Naive B cell (primary cell): ENCODE data around the gene CYS1. TPM values are rescaled to one million over a fixed set of nuclear protein-coding genes. Genes with fewer than 3 reads are reported as not detected.
A peak's percentile ranks its signal among the peaks of the same experiment; 100 is the strongest.

Experiments used
- ATAC-seq, 2 donors: fragments of 150-1000 bp; cut with Tn5 transposase; 2 replicates each; pipeline ENCODE4 v1.10.0; 2021; ENCODE audit warnings: low read depth in 2 of 2, mild to moderate bottlenecking in 2 of 2, moderate library complexity in 2 of 2
- DNase-seq: peaks from one replicate; pipeline ENCODE4 v3.0.0; 2022
- H3K27ac Mint-ChIP-seq, 6 donors: one replicate each; pipeline ENCODE4 v1.8.0; 2020 to 2022; ENCODE audit warnings: mild to moderate bottlenecking in 6 of 6, mixed read lengths in 6 of 6, moderate library complexity in 5 of 6, inconsistent platforms in 2 of 6
- H3K27me3 Mint-ChIP-seq, 3 donors: one replicate each; pipeline ENCODE4 v1.8.0; 2021 to 2022; ENCODE audit warnings: mixed read lengths in 3 of 3, mild to moderate bottlenecking in 1 of 3
- H3K36me3 Mint-ChIP-seq, 2 donors: one replicate each; pipeline ENCODE4 v1.8.0; 2020 to 2022; ENCODE audit warnings: mixed read lengths in 2 of 2, inconsistent platforms in 1 of 2, mild to moderate bottlenecking in 1 of 2
- H3K4me1 Mint-ChIP-seq, 3 donors: one replicate each; pipeline ENCODE4 v1.8.0; 2020 to 2022; ENCODE audit warnings: mixed read lengths in 3 of 3, inconsistent platforms in 1 of 3, mild to moderate bottlenecking in 1 of 3, moderate library complexity in 1 of 3
- H3K4me3 Mint-ChIP-seq, 8 donors: one replicate each; pipeline ENCODE4 v1.8.0; 2020 to 2022; ENCODE audit warnings: mild to moderate bottlenecking in 8 of 8, mixed read lengths in 8 of 8, moderate library complexity in 8 of 8, inconsistent platforms in 2 of 8
- H3K9me3 Mint-ChIP-seq, 7 donors: one replicate each; pipeline ENCODE4 v1.8.0; 2020 to 2022; ENCODE audit warnings: mixed read lengths in 7 of 7, mild to moderate bottlenecking in 5 of 7, inconsistent platforms in 2 of 7, moderate library complexity in 1 of 7
- polyA plus RNA-seq, 6 donors: library from polyadenylated mRNA; unstranded; fragments of 300-500 nt; fragmentation: Illumina TruSeq; gene quantifications; one replicate each; pipeline ENCODE4 v1.2.3, GENCODE V29; 2021; ENCODE audit warnings: low read depth in 6 of 6

CYS1 gene
- polyA plus RNA-seq, 6 donors from 2014 or later, result not detected

DNA sequence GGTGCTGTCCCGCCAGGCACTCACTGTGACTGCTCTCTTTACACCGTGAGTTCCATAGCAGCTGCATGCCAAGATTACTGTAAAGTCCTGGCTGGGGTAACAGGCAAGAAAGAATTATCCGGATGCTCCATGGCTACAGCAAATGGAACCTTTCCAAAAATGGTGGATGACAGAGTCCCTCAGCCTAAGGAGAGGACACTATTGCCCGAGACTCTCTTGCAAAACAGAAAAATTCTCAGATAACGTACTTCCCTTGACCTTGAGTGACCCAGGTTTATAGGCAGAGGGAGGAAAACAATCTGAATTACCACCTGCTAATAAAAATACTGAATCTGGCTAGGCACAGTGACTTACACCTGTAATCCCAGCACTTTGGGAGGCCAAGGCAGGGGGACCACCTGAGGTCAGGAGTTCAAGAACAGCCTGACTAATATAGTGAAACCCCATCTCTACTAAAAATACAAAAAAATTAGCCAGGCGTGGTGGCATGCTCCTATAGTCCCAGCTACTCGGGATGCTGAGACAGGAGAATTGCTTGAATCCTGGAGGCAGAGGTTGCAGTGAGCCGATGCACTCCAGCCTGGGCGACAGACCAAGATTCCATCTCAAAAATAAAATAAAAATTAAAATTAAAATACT is 4.5 kb downstream of the CYS1 start:
- Mint-ChIP-seq H3K36me3 (peaks cover 5 to 8% of the 10 kb centered on the region in 2 donors), H3K4me1 (peaks cover 12 to 19% (median 12%) of the 10 kb centered on the region in 3 donors), H3K9me3 (peaks cover 0 to 1% (median 0%) of the 10 kb centered on the region in 7 donors), H3K27me3 (peaks cover 55 to 82% (median 71%) of the 10 kb centered on the region in 3 donors), H3K27ac (no peak overlapping the region), H3K4me3 (no peak overlapping the region)
- ATAC-seq (no peak), DNase-seq (no peak)

DNA sequence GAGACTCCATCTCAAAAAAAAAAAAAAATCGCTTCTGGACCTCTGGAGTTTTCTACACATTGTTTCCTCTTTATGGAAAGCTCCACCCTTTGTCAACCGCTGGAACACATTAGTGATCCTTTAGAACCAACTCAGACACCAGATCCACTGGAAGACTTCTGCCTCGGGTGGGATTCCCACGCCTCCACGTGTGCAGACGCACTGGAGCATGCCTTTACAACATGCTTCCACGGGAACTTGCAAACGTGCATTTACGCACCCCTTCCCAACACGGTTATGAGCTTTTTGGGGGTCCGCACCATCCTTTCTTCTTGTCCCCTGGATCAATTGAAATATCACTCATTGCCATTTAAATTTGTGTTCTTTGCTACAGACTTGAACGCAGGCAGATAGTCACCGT is 5.1 kb downstream of the CYS1 start:
- H3K27ac Mint-ChIP-seq, result no peak overlapping the region
- no peak overlapping the region for H3K4me3 Mint-ChIP-seq
- H3K9me3 Mint-ChIP-seq, result peaks cover 0 to 1% (median 0%) of the 10 kb centered on the region in 7 donors
- peaks cover 55 to 82% (median 71%) of the 10 kb centered on the region in 3 donors for H3K27me3 Mint-ChIP-seq
- DNase-seq (no peak), ATAC-seq (no peak)
- peaks cover 5 to 8% of the 10 kb centered on the region in 2 donors for H3K36me3 Mint-ChIP-seq
- peaks cover 12 to 19% (median 12%) of the 10 kb centered on the region in 3 donors for H3K4me1 Mint-ChIP-seq

DNA sequence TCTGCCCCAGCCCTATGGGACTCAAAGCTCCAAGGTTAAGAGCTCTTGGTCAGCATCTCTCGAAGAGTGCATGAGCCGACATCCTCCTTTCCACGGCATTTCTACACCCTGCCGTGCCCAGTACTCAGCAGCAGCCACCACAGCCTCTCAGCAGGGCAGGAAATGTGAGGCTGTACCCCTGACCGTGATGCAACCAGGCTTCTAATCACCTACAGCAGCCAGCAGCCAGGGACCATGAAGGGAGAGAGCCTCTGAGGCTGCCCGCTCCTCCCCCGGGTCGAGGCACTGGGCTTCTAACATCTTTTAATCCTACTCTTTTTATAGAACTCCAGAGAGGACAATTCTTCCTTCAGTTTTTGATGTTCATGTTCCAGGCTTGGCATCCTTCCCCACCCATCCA is 6.5 kb downstream of the CYS1 start:
- DNase-seq (no peak), ATAC-seq (no peak)
- H3K36me3 Mint-ChIP-seq, result peaks cover 0 to 8% of the 10 kb centered on the region in 2 donors
- H3K27ac Mint-ChIP-seq, result no peak overlapping the region
- peaks cover 48 to 75% (median 64%) of the 10 kb centered on the region in 3 donors for H3K27me3 Mint-ChIP-seq
- peak overlapping the region in 1 of 8 donors; percentile 64 for H3K4me3 Mint-ChIP-seq
- peaks cover 0 to 1% (median 0%) of the 10 kb centered on the region in 7 donors for H3K9me3 Mint-ChIP-seq
- peaks cover 5 to 12% (median 6%) of the 10 kb centered on the region in 3 donors for H3K4me1 Mint-ChIP-seq

DNA sequence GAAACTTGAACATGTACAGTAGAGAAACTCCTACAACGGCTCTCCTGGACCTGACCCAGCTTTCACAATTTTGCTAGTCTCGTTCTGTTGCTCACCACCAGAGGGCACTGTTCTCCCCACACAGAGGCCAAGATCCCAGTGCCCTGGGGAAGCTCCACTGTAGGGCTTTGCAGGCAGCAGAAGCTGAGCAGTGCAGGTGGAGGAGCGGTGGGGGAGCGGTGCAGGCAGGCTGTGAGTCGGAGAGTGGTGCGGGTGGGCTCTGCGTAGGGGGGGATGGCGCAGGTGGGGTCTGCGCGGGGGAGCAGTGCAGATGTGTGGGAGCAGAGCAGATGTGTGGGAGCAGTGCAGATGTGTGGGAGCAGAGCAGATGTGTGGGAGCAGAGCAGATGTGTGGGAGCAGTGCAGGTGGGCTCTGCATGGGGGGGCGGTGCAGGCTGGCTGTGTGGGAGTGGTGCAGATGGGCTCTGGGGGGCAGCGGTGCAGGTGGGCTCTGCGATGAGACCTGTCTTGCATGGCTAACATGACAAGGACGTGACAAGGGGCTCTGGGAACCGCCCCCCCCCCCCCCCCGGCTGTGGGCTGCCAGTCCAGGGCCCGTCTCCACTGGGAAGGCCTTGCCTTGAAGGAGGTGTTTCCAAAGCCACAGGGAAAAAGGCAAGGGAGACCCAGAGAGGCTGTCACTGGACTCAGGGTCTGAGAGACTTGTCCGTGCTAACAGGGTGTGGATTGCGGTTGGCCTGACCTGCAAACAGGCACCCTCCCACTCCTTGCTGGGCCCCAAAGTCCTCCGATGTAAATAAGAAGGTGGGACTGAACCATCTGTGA is 7.3 kb downstream of the CYS1 start:
- peaks cover 40 to 66% (median 56%) of the 10 kb centered on the region in 3 donors for H3K27me3 Mint-ChIP-seq
- peaks cover 0 to 6% (median 3%) of the 10 kb centered on the region in 7 donors for H3K9me3 Mint-ChIP-seq
- H3K36me3 Mint-ChIP-seq, result peaks cover 0 to 5% of the 10 kb centered on the region in 2 donors
- H3K4me3 Mint-ChIP-seq, result peak overlapping the region in 1 of 8 donors; percentile 31
- DNase-seq (peak; percentile 71), ATAC-seq (peak; percentile 95 to 96)
- peak overlapping the region in 1 of 6 donors; percentile 14 for H3K27ac Mint-ChIP-seq
- peaks cover 4 to 7% (median 5%) of the 10 kb centered on the region in 3 donors for H3K4me1 Mint-ChIP-seq

DNA sequence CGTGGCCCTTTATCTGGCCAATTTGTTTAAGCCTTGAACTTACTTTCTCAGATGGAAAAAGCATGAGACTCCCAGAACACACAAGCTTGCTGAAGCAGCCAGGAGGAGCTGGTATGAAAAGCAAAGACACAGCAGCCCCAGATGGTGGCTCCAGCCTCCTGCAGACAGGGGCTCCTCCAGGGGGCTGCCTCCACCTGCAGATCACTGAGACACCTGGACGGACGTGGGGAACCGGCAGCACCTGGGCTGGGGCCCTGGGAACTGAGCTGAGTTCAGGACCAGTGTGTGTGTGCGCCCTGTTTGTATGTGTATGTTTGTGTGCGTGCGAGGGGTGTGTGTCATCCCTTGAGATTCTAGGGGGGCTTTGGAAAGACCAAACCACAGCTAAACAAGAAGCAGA is 8.6 kb downstream of the CYS1 start:
- Mint-ChIP-seq H3K4me3 (no peak overlapping the region), H3K9me3 (peaks cover 0 to 8% (median 6%) of the 10 kb centered on the region in 7 donors), H3K27me3 (peaks cover 30 to 54% (median 43%) of the 10 kb centered on the region in 3 donors), H3K4me1 (peaks cover 4 to 7% (median 5%) of the 10 kb centered on the region in 3 donors), H3K36me3 (peaks cover 0 to 8% of the 10 kb centered on the region in 2 donors), H3K27ac (no peak overlapping the region)
- no peak for DNase-seq
- no peak for ATAC-seq

DNA sequence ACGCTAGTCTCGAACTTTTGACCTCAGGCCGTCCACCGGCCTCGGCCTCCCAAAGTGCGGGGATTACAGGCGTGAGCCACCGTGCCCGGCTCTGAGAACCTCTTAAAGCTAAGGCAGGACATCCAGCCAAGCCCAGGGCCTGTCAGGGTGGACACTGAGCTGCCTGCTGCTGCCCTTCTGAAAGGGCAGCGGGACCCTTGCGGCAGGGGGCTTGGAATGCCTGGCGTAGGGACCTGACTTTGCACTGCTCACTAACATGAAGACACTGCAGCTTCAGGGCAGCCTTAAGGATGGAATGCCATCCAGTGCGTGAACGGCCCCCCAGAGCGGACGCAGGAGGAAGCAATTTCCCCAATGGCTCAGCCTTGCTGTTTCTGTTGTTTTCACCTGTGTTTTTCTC is 9.0 kb downstream of the CYS1 start:
- Mint-ChIP-seq H3K4me1 (peaks cover 4 to 7% (median 5%) of the 10 kb centered on the region in 3 donors), H3K9me3 (peaks cover 0 to 8% (median 6%) of the 10 kb centered on the region in 7 donors), H3K27ac (no peak overlapping the region), H3K36me3 (peaks cover 0 to 8% of the 10 kb centered on the region in 2 donors), H3K4me3 (no peak overlapping the region), H3K27me3 (peaks cover 29 to 54% (median 39%) of the 10 kb centered on the region in 3 donors)
- no peak for DNase-seq
- no peak for ATAC-seq

DNA sequence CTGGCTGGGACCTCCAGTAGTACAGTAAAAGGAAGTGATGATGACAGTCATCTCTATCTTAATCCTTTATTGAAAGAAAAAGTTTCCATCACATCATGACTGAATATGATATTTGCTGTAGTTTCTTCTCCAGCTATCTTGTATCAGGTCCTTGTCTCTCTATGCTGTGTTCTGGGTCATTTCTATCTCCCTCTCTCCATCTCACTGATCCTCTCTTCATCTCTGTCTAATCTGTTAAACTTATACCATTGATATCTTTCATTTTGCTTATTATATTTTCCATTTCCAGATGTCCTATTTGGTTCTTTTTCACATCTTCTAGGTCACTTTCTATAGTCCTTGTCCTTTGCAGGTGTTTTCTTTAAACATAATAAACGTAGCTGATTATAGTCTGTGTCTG is 12.3 kb downstream of the CYS1 start:
- Mint-ChIP-seq H3K27ac (peak overlapping the region in 1 of 6 donors; percentile 11), H3K4me3 (no peak overlapping the region), H3K27me3 (peaks cover 7 to 37% (median 10%) of the 10 kb centered on the region in 3 donors), H3K9me3 (peaks cover 0 to 8% (median 6%) of the 10 kb centered on the region in 7 donors), H3K4me1 (peaks cover 4 to 14% (median 5%) of the 10 kb centered on the region in 3 donors), H3K36me3 (peaks cover 0 to 8% of the 10 kb centered on the region in 2 donors)
- ATAC-seq (no peak), DNase-seq (no peak)

DNA sequence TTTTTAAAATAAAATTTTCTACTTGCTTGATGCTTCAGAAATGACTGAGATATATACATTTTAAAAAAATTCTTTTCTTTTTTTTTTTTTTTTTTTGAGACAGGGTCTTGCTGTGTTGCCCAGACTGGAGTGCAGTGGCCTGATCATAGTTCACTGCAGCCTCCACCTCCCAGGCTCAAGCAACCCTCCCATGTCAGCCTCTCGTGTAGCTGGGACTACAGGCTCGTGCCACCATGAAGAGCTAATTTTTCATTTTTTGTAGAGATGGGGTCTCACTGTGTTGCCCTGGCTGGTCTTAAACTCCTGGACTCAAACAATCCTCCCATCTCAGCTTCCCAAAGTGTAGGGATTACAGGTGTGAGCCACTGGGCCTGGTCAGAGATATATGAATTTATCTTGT is 12.9 kb downstream of the CYS1 start:
- H3K4me1 Mint-ChIP-seq, result peaks cover 0 to 9% (median under 1%) of the 10 kb centered on the region in 3 donors
- DNase-seq (no peak), ATAC-seq (no peak)
- peaks cover 0 to 8% (median 6%) of the 10 kb centered on the region in 7 donors for H3K9me3 Mint-ChIP-seq
- no peak overlapping the region for H3K4me3 Mint-ChIP-seq
- H3K36me3 Mint-ChIP-seq, result peaks cover 0 to 8% of the 10 kb centered on the region in 2 donors
- H3K27ac Mint-ChIP-seq, result no peak overlapping the region
- peaks cover 2 to 31% (median 6%) of the 10 kb centered on the region in 3 donors for H3K27me3 Mint-ChIP-seq

DNA sequence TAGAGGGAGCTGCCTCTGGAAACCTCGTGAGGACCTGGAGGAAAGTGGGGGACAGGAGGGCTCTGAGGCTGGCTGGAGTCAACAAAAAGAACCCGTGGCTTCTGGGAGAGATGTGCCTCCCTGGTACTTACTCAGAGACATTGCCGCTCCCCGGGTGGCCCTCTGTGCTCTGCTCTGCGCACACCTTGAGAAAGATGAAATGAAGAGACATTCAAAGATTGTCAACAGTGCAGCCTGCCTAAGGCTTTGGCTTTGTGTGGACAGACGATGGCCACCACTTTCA is 14.5 kb downstream of the CYS1 start:
- Mint-ChIP-seq H3K36me3 (peaks cover 0 to 8% of the 10 kb centered on the region in 2 donors), H3K4me1 (peaks cover 0 to 8% (median 0%) of the 10 kb centered on the region in 3 donors), H3K27ac (no peak overlapping the region), H3K9me3 (peaks cover 0 to 8% (median 6%) of the 10 kb centered on the region in 7 donors), H3K4me3 (no peak overlapping the region), H3K27me3 (peaks cover 5 to 23% (median 5%) of the 10 kb centered on the region in 3 donors)
- ATAC-seq (no peak), DNase-seq (no peak)

DNA sequence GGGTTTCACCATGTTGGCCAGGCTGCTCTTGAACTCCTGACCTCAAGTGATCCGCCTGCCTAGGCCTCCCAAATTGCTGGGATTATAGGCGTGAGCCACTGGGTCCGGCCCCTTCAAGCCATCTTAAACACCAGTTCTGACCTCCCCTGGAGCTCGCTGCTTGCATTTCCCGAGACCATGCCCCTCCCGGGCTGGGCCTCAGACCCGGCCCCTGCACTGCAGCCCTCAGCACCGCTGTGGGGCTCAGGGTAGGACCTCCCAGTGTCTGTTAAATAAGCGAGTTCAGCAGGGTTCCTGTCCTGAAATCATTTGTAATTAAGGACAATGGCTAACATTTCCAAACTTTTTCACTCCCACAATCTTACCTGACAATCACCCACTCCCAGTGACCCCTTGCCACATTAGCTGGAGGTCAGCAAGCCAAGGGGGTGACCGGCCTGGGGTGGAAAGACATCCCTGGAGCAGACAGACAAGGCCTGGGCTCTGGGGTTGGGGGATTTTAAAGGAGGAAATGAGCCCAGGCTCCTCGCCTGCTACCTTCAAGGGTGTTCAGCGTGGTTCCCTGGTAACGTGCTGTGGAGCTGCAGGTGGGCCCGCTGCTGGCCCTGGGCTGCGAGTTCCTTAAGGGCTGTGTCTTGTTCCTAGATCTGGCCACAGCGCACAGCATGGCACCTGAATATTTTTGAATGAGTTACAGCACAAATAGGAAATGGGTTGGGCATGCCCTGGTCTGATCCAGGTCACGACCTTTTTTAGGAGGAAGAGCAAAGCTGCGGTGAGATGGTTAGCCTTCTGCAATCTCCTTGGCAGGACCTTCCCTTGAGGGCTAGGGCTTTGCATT is 15.1 kb downstream of the CYS1 start:
- Mint-ChIP-seq H3K36me3 (peaks cover 0 to 8% of the 10 kb centered on the region in 2 donors), H3K4me1 (peaks cover 0 to 8% (median 0%) of the 10 kb centered on the region in 3 donors), H3K27ac (no peak overlapping the region), H3K27me3 (peaks cover 5 to 23% (median 5%) of the 10 kb centered on the region in 3 donors), H3K4me3 (no peak overlapping the region), H3K9me3 (peaks cover 0 to 8% (median 6%) of the 10 kb centered on the region in 7 donors)
- ATAC-seq (no peak), DNase-seq (no peak)

DNA sequence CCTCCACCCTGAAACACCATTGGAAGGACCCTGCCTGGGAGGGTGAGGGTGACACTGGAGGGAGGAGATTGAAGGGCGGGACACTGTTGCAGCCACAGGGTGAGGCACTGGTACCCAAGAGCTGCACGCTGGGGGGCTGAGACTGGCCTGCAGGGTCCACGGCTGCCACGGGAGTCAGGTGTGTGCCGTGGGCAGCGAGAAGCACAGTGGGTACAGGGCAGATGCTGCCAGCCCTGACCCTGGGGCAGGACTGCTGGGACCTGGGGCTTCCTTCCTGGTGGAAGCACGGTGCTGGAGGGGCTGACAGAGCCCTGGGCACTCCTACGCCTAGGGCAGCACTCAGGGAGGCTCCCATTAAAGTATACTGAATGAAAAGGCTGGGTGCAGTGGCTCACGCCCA is 16.6 kb downstream of the CYS1 start:
- Mint-ChIP-seq H3K27me3 (peaks cover 5 to 23% (median 5%) of the 10 kb centered on the region in 3 donors), H3K36me3 (peaks cover 0 to 8% of the 10 kb centered on the region in 2 donors), H3K9me3 (peaks cover 0 to 8% (median 6%) of the 10 kb centered on the region in 7 donors), H3K27ac (no peak overlapping the region), H3K4me1 (peaks cover 0 to 8% (median 0%) of the 10 kb centered on the region in 3 donors), H3K4me3 (no peak overlapping the region)
- no peak for DNase-seq
- no peak for ATAC-seq

DNA sequence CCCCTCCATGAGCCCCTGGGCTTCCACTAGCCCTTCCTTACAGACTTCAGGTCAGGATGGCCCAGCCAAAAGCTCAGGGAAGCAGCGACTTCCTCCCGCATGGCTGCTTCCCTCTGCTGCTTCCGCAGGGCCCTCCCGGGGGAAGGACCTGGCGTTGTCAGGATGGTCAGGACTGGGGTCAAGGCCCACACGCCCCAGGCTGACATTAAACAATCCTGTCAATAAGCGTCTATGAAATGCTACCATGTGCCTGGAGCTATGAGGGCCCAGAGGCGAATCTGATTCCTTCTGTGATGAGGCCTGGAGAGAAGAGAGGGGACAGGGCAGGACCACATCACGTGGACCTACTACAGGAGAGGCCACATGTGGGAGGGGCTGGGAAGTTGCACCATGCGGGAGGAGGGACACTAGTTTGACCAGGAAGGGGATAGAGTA is 17.3 kb downstream of the CYS1 start:
- H3K4me3 Mint-ChIP-seq, result peak overlapping the region in 1 of 8 donors; percentile 3

More for the DNA sequence above, 17.3 kb downstream of the CYS1 start:
- Mint-ChIP-seq H3K27me3 (peaks cover 5 to 23% (median 5%) of the 10 kb centered on the region in 3 donors), H3K4me1 (peaks cover 0 to 8% (median 0%) of the 10 kb centered on the region in 3 donors), H3K27ac (no peak overlapping the region), H3K9me3 (peaks cover 0 to 3% (median 3%) of the 10 kb centered on the region in 7 donors), H3K36me3 (peaks cover 0 to 4% of the 10 kb centered on the region in 2 donors)
- ATAC-seq (no peak), DNase-seq (no peak)
